MM.1S (cell line): ENCODE data around the gene MPND.

Source experiments
- DNase-seq: peaks from one replicate; pipeline ENCODE4 v3.0.0-alpha.2; 2015
- H2AFZ ChIP-seq: fragments of 300-600 bp; sonication (generic); 2 replicates; pipeline ENCODE4 v1.6.0; 2016; ENCODE audit warnings: antibody characterized with exemption, low read length
- H3F3A ChIP-seq: fragments of 300-600 bp; sonication (generic); 2 replicates; pipeline ENCODE4 v1.6.1; 2016; ENCODE audit warnings: mild to moderate bottlenecking, antibody characterized with exemption, low read length, moderate library complexity, mixed read lengths; ENCODE audit not compliant: insufficient read depth
- H3K27ac ChIP-seq: fragments of 300-600 bp; sonication (generic); 2 replicates; pipeline ENCODE4 v1.5.1; 2016; ENCODE audit warnings: mild to moderate bottlenecking, low read length
- H3K27me3 ChIP-seq: fragments of 300-600 bp; sonication (generic); replicated peaks from 2 replicates; pipeline ENCODE4 v1.6.0; 2016; ENCODE audit warnings: low read length; ENCODE audit not compliant: insufficient read depth
- H3K36me3 ChIP-seq: fragments of 300-600 bp; sonication (generic); replicated peaks from 2 replicates; pipeline ENCODE4 v1.6.1; 2016; ENCODE audit warnings: mild to moderate bottlenecking, low read length, mixed read lengths; ENCODE audit not compliant: insufficient read depth
- H3K4me1 ChIP-seq: fragments of 300-600 bp; sonication (generic); 2 replicates; pipeline ENCODE4 v1.6.1; 2016; ENCODE audit warnings: low read length, mixed read lengths
- H3K4me2 ChIP-seq: fragments of 300-600 bp; sonication (generic); 2 replicates; pipeline ENCODE4 v1.6.0; 2016; ENCODE audit warnings: low read depth, low read length
- H3K4me3 ChIP-seq: fragments of 300-600 bp; sonication (generic); 2 replicates; pipeline ENCODE4 v1.5.1; 2016; ENCODE audit warnings: low read length, mixed read lengths
- H3K79me2 ChIP-seq: fragments of 300-600 bp; sonication (generic); 2 replicates; pipeline ENCODE4 v1.6.1; 2016; ENCODE audit warnings: mixed run types, low read length, mixed read lengths
- H3K9ac ChIP-seq: fragments of 300-600 bp; sonication (generic); 2 replicates; pipeline ENCODE4 v1.6.1; 2016; ENCODE audit warnings: low read length, mixed read lengths
- H3K9me2 ChIP-seq: fragments of 300-600 bp; sonication (generic); replicated peaks from 2 replicates; pipeline ENCODE4 v1.6.1; 2016; ENCODE audit warnings: mild to moderate bottlenecking, low read length, mixed read lengths; ENCODE audit not compliant: insufficient read depth
- H3K9me3 ChIP-seq: fragments of 300-600 bp; sonication (generic); replicated peaks from 2 replicates; pipeline ENCODE4 v1.6.1; 2016; ENCODE audit warnings: mild to moderate bottlenecking, low read length, mixed read lengths; ENCODE audit not compliant: insufficient read depth
- H4K20me1 ChIP-seq: fragments of 300-600 bp; sonication (generic); 2 replicates; pipeline ENCODE4 v1.6.1; 2016; ENCODE audit warnings: mild to moderate bottlenecking, low read length, moderate library complexity, mixed read lengths; ENCODE audit not compliant: insufficient read depth
- EZH2 ChIP-seq: fragments of 300-600 bp; sonication (generic); optimal IDR thresholded peaks from 2 replicates; pipeline ENCODE3; 2017; ENCODE audit warnings: low read depth, mild to moderate bottlenecking, antibody characterized with exemption, low read length, mixed read lengths
- EZH2phosphoT487 ChIP-seq: fragments of 300-600 bp; sonication (generic); IDR thresholded peaks from 2 replicates; pipeline ENCODE4 v1.6.1; 2018; ENCODE audit warnings: antibody characterized with exemption, low read length
- TF ChIP-seq, protein P1 (sequence below): fragments of 300-600 bp; sonication (generic); IDR thresholded peaks from 2 replicates; pipeline ENCODE4 v1.5.1; 2016; ENCODE audit warnings: antibody characterized with exemption, low read length, mixed read lengths

MPND gene

DNA sequence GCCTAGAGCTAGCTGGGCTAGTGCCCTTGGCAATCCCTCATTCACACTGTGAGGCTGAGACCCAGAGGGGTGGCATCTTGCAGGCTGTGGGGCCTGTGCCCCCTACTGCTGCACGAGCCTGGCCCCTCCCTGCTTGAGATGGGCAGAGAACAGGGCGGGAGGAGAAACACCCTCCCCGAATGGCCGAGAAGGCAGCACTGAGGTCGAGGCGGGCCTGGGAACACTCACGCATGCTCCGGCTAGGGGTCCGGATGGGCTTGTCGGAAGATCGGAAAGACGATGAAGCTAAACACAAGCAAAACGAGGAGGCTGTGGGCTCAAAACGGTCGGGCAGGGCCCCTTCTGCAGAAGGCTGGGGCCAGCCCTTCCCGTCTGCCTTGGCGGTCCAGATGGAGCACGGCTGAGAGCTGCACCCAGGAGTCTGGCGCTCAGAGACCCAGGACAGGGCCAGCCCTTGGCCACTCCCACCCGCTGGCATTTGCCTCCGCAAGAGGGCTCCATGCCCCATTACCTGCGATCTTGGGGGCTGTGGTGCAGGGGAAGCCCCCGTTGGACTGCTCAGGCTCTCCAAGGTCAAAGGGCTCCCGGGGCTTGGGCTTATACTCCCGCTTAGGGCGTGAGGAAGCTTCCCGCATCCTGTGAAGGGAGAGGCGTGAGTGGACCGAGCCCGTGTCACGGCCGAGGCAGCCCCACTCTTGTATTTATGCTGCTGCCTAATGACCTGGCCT is 18.9 kb downstream of the MPND start:
- peaks cover 2% of the 10 kb centered on the region for H3K79me2 ChIP-seq
- H3K9me3 ChIP-seq = no peaks in the 10 kb centered on the region
- H3K36me3 ChIP-seq = 0 out of 2 replicates have a peak, but pooled peaks cover 4% of the 10 kb centered on the region
- H2AFZ ChIP-seq = no peak overlapping the region
- no peak overlapping the region for H3K27ac ChIP-seq
- no peak overlapping the region for H3K4me3 ChIP-seq
- no peaks in the 10 kb centered on the region for H4K20me1 ChIP-seq
- no peak overlapping the region for H3K4me2 ChIP-seq
- no peak overlapping the region for H3K9ac ChIP-seq
- H3F3A ChIP-seq = no peaks in the 10 kb centered on the region; the same call in 1 of the 2 replicates
- no peaks in the 10 kb centered on the region for H3K27me3 ChIP-seq
- TF ChIP-seq EZH2 = no peak
- TF ChIP-seq, protein P1, sequence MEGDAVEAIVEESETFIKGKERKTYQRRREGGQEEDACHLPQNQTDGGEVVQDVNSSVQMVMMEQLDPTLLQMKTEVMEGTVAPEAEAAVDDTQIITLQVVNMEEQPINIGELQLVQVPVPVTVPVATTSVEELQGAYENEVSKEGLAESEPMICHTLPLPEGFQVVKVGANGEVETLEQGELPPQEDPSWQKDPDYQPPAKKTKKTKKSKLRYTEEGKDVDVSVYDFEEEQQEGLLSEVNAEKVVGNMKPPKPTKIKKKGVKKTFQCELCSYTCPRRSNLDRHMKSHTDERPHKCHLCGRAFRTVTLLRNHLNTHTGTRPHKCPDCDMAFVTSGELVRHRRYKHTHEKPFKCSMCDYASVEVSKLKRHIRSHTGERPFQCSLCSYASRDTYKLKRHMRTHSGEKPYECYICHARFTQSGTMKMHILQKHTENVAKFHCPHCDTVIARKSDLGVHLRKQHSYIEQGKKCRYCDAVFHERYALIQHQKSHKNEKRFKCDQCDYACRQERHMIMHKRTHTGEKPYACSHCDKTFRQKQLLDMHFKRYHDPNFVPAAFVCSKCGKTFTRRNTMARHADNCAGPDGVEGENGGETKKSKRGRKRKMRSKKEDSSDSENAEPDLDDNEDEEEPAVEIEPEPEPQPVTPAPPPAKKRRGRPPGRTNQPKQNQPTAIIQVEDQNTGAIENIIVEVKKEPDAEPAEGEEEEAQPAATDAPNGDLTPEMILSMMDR = no peak
- no peak for TF ChIP-seq EZH2phosphoT487
- no peak for DNase-seq
- no peaks in the 10 kb centered on the region for H3K9me2 ChIP-seq
- no peaks in the 10 kb centered on the region for H3K4me1 ChIP-seq

DNA sequence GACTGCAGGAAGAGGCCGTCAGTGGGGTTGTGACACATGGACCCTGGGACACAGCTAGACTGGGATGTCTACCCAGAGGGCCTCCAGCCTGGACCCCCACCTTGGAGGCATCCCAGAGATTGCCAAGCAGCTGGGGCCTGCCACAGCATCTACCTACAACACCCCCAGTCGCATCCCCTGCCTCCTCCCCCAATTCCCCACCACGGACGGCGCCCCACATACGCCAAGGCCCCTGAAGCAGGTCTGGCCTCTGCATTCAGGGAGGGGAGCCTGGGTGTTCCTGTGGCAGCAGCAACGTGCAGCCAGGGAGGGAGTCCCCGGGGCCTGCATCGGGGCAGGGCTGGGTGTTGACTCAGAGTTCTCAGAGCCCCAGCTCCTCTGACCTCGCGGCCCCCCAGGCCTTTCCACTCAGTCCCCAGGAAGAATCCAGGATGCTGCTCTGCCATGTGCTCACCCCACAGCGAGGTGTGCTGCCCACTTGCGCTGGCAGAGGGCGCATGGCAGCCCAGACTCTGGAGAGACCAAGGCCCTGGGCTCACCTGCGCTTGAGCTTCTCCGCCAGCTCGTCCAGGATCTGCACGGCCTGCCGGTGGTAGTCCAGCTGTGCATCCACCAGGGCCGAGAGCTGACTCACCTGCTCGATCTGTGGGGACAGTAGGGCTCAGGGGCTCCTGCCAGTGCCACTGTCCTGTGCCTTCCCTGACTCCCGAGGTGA is 19.6 kb downstream of the MPND start:
- Histone ChIP-seq H3K9me3 (no peaks in the 10 kb centered on the region), H3K9me2 (no peaks in the 10 kb centered on the region), H3K36me3 (0 out of 2 replicates have a peak, but pooled peaks cover 4% of the 10 kb centered on the region), H3K27me3 (no peaks in the 10 kb centered on the region), H3K9ac (no peak overlapping the region), H3K27ac (no peak overlapping the region), H3K79me2 (peaks cover 9% of the 10 kb centered on the region), H2AFZ (no peak overlapping the region), H4K20me1 (no peaks in the 10 kb centered on the region), H3F3A (no peaks in the 10 kb centered on the region; the same call in 1 of the 2 replicates), H3K4me1 (no peaks in the 10 kb centered on the region), H3K4me2 (no peak overlapping the region), H3K4me3 (no peak overlapping the region)
- DNase-seq = no peak
- TF ChIP-seq EZH2phosphoT487 (no peak), EZH2 (no peak)
- TF ChIP-seq, protein P1 = 0 out of 2 replicates have a peak, but pooled peaks have one; percentile 8

DNA sequence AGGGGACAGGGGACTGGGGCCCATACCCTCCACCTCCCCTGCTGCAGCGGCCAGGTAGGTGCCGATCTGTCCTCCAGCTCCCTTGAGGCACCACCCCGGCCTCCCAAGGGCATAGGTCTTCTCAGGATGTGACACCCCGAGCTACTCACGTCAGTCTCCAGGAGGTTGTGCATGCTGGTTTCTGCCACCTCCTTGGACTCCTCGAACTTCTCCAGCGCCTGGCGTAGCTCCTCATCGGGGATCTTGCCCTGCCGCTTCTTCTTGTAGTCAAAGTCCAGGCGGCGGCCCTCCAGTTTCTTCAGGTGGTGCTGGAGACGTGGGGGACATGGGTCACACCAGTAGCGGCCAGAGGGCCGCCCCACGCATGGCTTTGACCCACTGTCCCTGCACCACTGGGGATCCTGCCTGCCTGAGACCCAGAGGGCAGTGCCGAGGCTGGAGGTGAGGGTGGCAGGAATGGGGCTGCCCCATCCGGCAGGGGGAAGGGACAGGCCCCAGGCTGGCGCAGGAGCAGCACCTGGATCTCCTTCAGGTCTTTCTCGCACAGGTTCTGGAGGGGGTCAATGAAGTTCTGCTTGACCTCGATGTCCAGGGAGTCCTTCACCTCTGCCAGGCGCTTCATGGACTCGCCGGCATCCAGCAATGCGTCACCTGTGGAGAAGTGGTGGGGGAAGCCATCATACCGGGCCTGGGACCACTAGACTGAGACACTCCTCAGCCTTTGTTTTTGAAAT is 20.4 kb downstream of the MPND start:
- peaks cover 15% of the 10 kb centered on the region for H3K79me2 ChIP-seq
- no peak overlapping the region for H3K4me2 ChIP-seq
- TF ChIP-seq, protein P1 = no peak
- no peak for TF ChIP-seq EZH2phosphoT487
- no peak for TF ChIP-seq EZH2
- DNase-seq = no peak
- no peak overlapping the region for H3K4me3 ChIP-seq
- H2AFZ ChIP-seq = no peak overlapping the region
- peaks cover 2% of the 10 kb centered on the region; the same call in 1 of the 2 replicates for H3F3A ChIP-seq
- no peaks in the 10 kb centered on the region for H3K9me2 ChIP-seq
- H3K27me3 ChIP-seq = no peaks in the 10 kb centered on the region
- H3K4me1 ChIP-seq = peaks cover 4% of the 10 kb centered on the region; the same call in 1 of the 2 replicates
- H3K27ac ChIP-seq = no peak overlapping the region
- 0 out of 2 replicates have a peak, but pooled peaks cover 4% of the 10 kb centered on the region for H3K36me3 ChIP-seq
- no peaks in the 10 kb centered on the region for H4K20me1 ChIP-seq
- no peaks in the 10 kb centered on the region for H3K9me3 ChIP-seq
- H3K9ac ChIP-seq = no peak overlapping the region
